Measurements from ENCODE around the gene ATAD3C.

- TF ChIP-seq CTCF (IDR thresholded peaks at IDR 0.05 in 8 of 11, conservative IDR thresholded peaks at IDR 0.05 in 3 of 11) (no peak), POLR2A (IDR thresholded peaks at IDR 0.05) (no peak)
Measured at GRCh38 chr1:1477206-1477605, 27.7 kb downstream of the ATAD3C start.

Measured in spleen (tissue), 7 donors.